GM21360 (cell line): ENCODE data around the gene TRPC4.
"Not testable (repeated sequence)": the region's sequence is repeated elsewhere in the genome, so short reads cannot be mapped to it uniquely, and the experiment has no call there.

Experiments used
- ATAC-seq: cut with Tn5 transposase; IDR thresholded peaks from one replicate; pipeline ENCODE4 v1.9.1; 2021; ENCODE audit warnings: mild to moderate bottlenecking, moderate library complexity; ENCODE audit not compliant: unreplicated experiment

Gene TRPC4

GRCh38 chr13:37835392-37835791 is 34.2 kb downstream of the TRPC4 start:
- ATAC-seq: no peak

- no peak for ATAC-seq
These were observed 36.2 kb downstream of the TRPC4 start for GRCh38 chr13:37833411-37833810.

- no peak for ATAC-seq
These were observed 53.3 kb downstream of the TRPC4 start for GRCh38 chr13:37816276-37816675.

GRCh38 chr13:37811441-37811840 is 58.1 kb downstream of the TRPC4 start:
- no peak for ATAC-seq

GRCh38 chr13:37806666-37807065 is 62.9 kb downstream of the TRPC4 start:
- ATAC-seq: no peak

GRCh38 chr13:37797631-37798030 is 71.9 kb downstream of the TRPC4 start:
- no peak for ATAC-seq

- not testable (repeated sequence) for ATAC-seq
These were observed 72.8 kb downstream of the TRPC4 start for GRCh38 chr13:37796795-37797194.

- no peak for ATAC-seq
These were observed 74.2 kb downstream of the TRPC4 start for GRCh38 chr13:37795326-37795725.

GRCh38 chr13:37791699-37792098 is 77.9 kb downstream of the TRPC4 start:
- no peak for ATAC-seq

- ATAC-seq: no peak
These were observed 81.2 kb downstream of the TRPC4 start for GRCh38 chr13:37788346-37788745.

- no peak for ATAC-seq
These were observed 91.9 kb downstream of the TRPC4 start for GRCh38 chr13:37777676-37778075.

- no peak for ATAC-seq
These were observed 93.7 kb downstream of the TRPC4 start for GRCh38 chr13:37775871-37776270.

GRCh38 chr13:37772644-37773043 is 96.9 kb downstream of the TRPC4 start:
- ATAC-seq: no peak

- no peak for ATAC-seq
These were observed 100.0 kb downstream of the TRPC4 start for GRCh38 chr13:37769545-37769944.

- ATAC-seq: no peak
These were observed 100.5 kb downstream of the TRPC4 start for GRCh38 chr13:37769078-37769477.

- no peak for ATAC-seq
These were observed 103.1 kb downstream of the TRPC4 start for GRCh38 chr13:37766502-37766901.

GRCh38 chr13:37755349-37755748 is 114.2 kb downstream of the TRPC4 start:
- no peak for ATAC-seq

- ATAC-seq: no peak
These were observed 115.8 kb downstream of the TRPC4 start for GRCh38 chr13:37753776-37754175.

GRCh38 chr13:37752146-37752545 is 117.4 kb downstream of the TRPC4 start:
- ATAC-seq: no peak

- ATAC-seq: no peak
These were observed 118.5 kb downstream of the TRPC4 start for GRCh38 chr13:37751025-37751424.

- ATAC-seq: no peak
These were observed 120.7 kb downstream of the TRPC4 start for GRCh38 chr13:37748913-37749312.

- no peak for ATAC-seq
These were observed 122.4 kb downstream of the TRPC4 start for GRCh38 chr13:37747071-37747612.

GRCh38 chr13:37741536-37741935 is 128.0 kb downstream of the TRPC4 start:
- ATAC-seq: no peak
